Liver (tissue), 9 donors: ENCODE data around the gene KIF26B. TPM values are rescaled to one million over a fixed set of nuclear protein-coding genes. Genes with fewer than 3 reads are reported as not detected.

Experiments used
- DNase-seq: peaks from one replicate; pipeline ENCODE4 v3.0.0-alpha.2; 2017; ENCODE audit warnings: low spot score
- H3K27ac ChIP-seq, 2 donors: one replicate each; pipeline ENCODE4 v1.7.0; 2013; ENCODE audit warnings: inconsistent platforms in 2 of 2, low read length in 2 of 2, control low read depth in 1 of 2, low read depth in 1 of 2, mild to moderate bottlenecking in 1 of 2
- H3K27me3 ChIP-seq, 4 donors: one replicate each; pipeline versions ENCODE4 v1.6.1 to v1.7.0; 2013; ENCODE audit warnings: low read length in 3 of 4, inconsistent platforms in 1 of 4, mild to moderate bottlenecking in 1 of 4, moderate library complexity in 1 of 4; ENCODE audit not compliant: control insufficient read depth in 4 of 4, insufficient read depth in 4 of 4
- H3K36me3 ChIP-seq, 4 donors: one replicate each; pipeline versions ENCODE4 v1.6.1 to v1.7.0; 2013; ENCODE audit warnings: low read length in 3 of 4, mild to moderate bottlenecking in 3 of 4, low read depth in 1 of 4, moderate library complexity in 1 of 4; ENCODE audit not compliant: control insufficient read depth in 4 of 4, insufficient read depth in 3 of 4
- H3K4me1 ChIP-seq, 4 donors: one replicate each; pipeline versions ENCODE4 v1.6.1 to v1.7.0; 2013; ENCODE audit warnings: low read length in 3 of 4, mild to moderate bottlenecking in 3 of 4, moderate library complexity in 1 of 4; ENCODE audit not compliant: control insufficient read depth in 4 of 4, insufficient read depth in 4 of 4
- H3K4me3 ChIP-seq, 3 donors: one replicate each; pipeline versions ENCODE4 v1.6.1 to v1.7.0; 2013; ENCODE audit warnings: low read length in 3 of 3, control low read depth in 1 of 3, low read depth in 1 of 3, mild to moderate bottlenecking in 1 of 3
- H3K9ac ChIP-seq, 2 donors: one replicate each; pipeline ENCODE4 v1.7.0; 2013; ENCODE audit warnings: low read length in 2 of 2, mild to moderate bottlenecking in 2 of 2, moderate library complexity in 2 of 2, control low read depth in 1 of 2, low read depth in 1 of 2
- H3K9me3 ChIP-seq, 4 donors: one replicate each; pipeline versions ENCODE4 v1.6.1 to v1.7.0; 2013; ENCODE audit warnings: low read length in 3 of 4; ENCODE audit not compliant: control insufficient read depth in 4 of 4
- ATF3 ChIP-seq: IDR thresholded peaks from 2 replicates; pipeline ENCODE4 v1.6.1; 2016; ENCODE audit warnings: antibody characterized with exemption
- CTCF ChIP-seq: fragments of 150-350 bp; IDR thresholded peaks from 2 replicates; pipeline ENCODE4 v1.5.1; 2017; ENCODE audit warnings: improper control_type of control experiment, low read depth, low read length; ENCODE audit not compliant: missing input control
- EGR1 ChIP-seq, 2 donors: IDR thresholded peaks; 2 replicates each; pipeline ENCODE4 v1.6.1; 2016 to 2018; ENCODE audit warnings: antibody characterized with exemption in 2 of 2, low read depth in 2 of 2
- FOXA1 ChIP-seq: IDR thresholded peaks from 2 replicates; pipeline ENCODE4 v1.6.1; 2016; ENCODE audit warnings: antibody characterized with exemption
- FOXA2 ChIP-seq: IDR thresholded peaks from 2 replicates; pipeline ENCODE4 v1.6.1; 2016; ENCODE audit warnings: antibody characterized with exemption
- GABPA ChIP-seq, 2 donors: IDR thresholded peaks in 1 of 2; conservative IDR thresholded peaks in 1 of 2; 2 replicates each; pipeline ENCODE4 v1.6.1; 2016; ENCODE audit warnings: antibody characterized with exemption in 2 of 2, mild to moderate bottlenecking in 1 of 2, moderate library complexity in 1 of 2
- HNF4A ChIP-seq, 2 donors: conservative IDR thresholded peaks; 2 replicates each; pipeline ENCODE4 v1.6.1; 2016; ENCODE audit warnings: antibody characterized with exemption in 2 of 2, mild to moderate bottlenecking in 2 of 2
- HNF4G ChIP-seq: IDR thresholded peaks from 2 replicates; pipeline ENCODE4 v1.6.1; 2016; ENCODE audit warnings: antibody characterized with exemption
- JUND ChIP-seq, 2 donors: IDR thresholded peaks; 2 replicates each; pipeline ENCODE4 v1.6.1; 2016; ENCODE audit warnings: antibody characterized with exemption in 2 of 2
- NR2F2 ChIP-seq: IDR thresholded peaks from 2 replicates; pipeline ENCODE4 v1.6.1; 2016; ENCODE audit warnings: antibody characterized with exemption
- RAD21 ChIP-seq, 2 donors: IDR thresholded peaks; 2 replicates each; pipeline ENCODE4 v1.6.1; 2016; ENCODE audit warnings: antibody characterized with exemption in 2 of 2, mild to moderate bottlenecking in 2 of 2
- REST ChIP-seq: IDR thresholded peaks from 2 replicates; pipeline ENCODE4 v1.6.1; 2016; ENCODE audit warnings: antibody characterized with exemption, mild to moderate bottlenecking
- RXRA ChIP-seq, 2 donors: IDR thresholded peaks; 2 replicates each; pipeline ENCODE4 v1.6.1; 2017 to 2018; ENCODE audit warnings: antibody characterized with exemption in 2 of 2, mild to moderate bottlenecking in 1 of 2
- SP1 ChIP-seq: IDR thresholded peaks from 2 replicates; pipeline ENCODE4 v1.6.1; 2018; ENCODE audit warnings: antibody characterized with exemption, mild to moderate bottlenecking
- TAF1 ChIP-seq: conservative IDR thresholded peaks from 2 replicates; pipeline ENCODE4 v1.6.1; 2016; ENCODE audit warnings: antibody characterized with exemption, mild to moderate bottlenecking
- YY1 ChIP-seq: IDR thresholded peaks from 2 replicates; pipeline ENCODE4 v1.6.1; 2016; ENCODE audit warnings: antibody characterized with exemption, mild to moderate bottlenecking
- ZBTB33 ChIP-seq: IDR thresholded peaks from 2 replicates; pipeline ENCODE4 v1.6.1; 2016; ENCODE audit warnings: antibody characterized with exemption
- WGBS: extraction: QIAGEN DNeasy Blood & Tissue Kit; methylation state at CpG from one replicate; pipeline ENCODE4 v1.1.7; 2013; 5-methylcytosine and 5-hydroxymethylcytosine counted together
- polyA plus RNA-seq, 2 donors: library from polyadenylated mRNA; stranded (reverse) in 1 of 2; unstranded in 1 of 2; fragments of 200-250 nt in 1 of 2; fragments of >200 nt in 1 of 2; fragmentation: Nextera tagmentation in 1 of 2; extraction: Ambion mirVana in 1 of 2; gene quantifications; one replicate each; pipeline versions ENCODE4 v1.2.1 to v1.2.3, GENCODE V29; 2013 to 2015
- total RNA-seq, 2 donors: library from RNA; depleted of rRNA; stranded (reverse); fragments of >200 nt; gene quantifications; one replicate each; pipeline ENCODE4 v1.2.3, GENCODE V29; 2014
- TF ChIP-seq, protein P1 (sequence below): IDR thresholded peaks from 2 replicates; pipeline ENCODE4 v1.6.1; 2016; ENCODE audit warnings: antibody characterized with exemption
- donor health status: healthy.
- donor health status: healthy.
- donor health status: healthy.
- donor health status: healthy.
- donor health status: healthy.

Gene KIF26B
- total and polyA plus RNA-seq, 4 donors = 0.10 to 1.7 (median 0.34) TPM

DNA sequence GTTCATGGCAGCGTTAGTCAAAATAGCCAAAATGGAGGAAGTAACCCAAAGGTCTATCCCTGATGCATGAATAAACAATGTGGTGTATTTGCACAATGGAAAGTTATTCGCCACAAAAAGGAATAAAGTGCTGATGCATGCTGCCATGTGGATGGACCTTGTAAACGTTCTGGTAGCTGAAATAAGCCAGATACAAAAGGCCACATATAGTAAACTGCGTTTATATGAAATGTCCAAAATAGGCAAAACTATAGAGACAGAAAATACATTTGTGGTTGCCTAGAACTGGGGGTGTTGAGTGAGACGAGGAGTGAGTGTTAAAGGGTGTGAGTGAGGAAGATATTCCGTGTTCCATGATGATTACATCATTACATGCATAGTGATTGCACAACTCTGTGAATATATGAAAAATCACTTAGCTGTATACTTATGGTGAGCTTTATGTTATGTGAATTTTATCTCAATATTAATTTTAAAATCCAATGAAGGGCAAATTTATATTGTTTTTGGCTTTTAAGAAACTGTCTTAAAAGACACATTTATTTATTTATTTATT is 321.3 kb downstream of the KIF26B start:
- Histone ChIP-seq H3K27ac (no peak overlapping the region), H3K4me1 (no peaks in the 10 kb centered on the region), H3K9me3 (no peaks in the 10 kb centered on the region), H3K36me3 (no peaks in the 10 kb centered on the region), H3K4me3 (no peak overlapping the region), H3K27me3 (no peaks in the 10 kb centered on the region), H3K9ac (no peak overlapping the region)
- WGBS = 75% methylated on average over 6 of the region's 6 CpGs
- no peak for DNase-seq
- TF ChIP-seq FOXA2 (no peak), CTCF (no peak), FOXA1 (no peak), JUND (IDR thresholded peaks at IDR 0.05) (no peak), GABPA (IDR thresholded peaks at IDR 0.05 in 1 of 2, conservative IDR thresholded peaks at IDR 0.05 in 1 of 2) (no peak), RAD21 (IDR thresholded peaks at IDR 0.05) (no peak), NR2F2 (no peak), SP1 (no peak), RXRA (IDR thresholded peaks at IDR 0.05) (no peak), ZBTB33 (no peak), ATF3 (no peak), EGR1 (IDR thresholded peaks at IDR 0.05; ENCODE audit: low read depth in 2 of 2) (no peak), REST (no peak), TAF1 (no peak), HNF4G (no peak), YY1 (no peak), HNF4A (conservative IDR thresholded peaks at IDR 0.05) (no peak)
- TF ChIP-seq, protein P1, sequence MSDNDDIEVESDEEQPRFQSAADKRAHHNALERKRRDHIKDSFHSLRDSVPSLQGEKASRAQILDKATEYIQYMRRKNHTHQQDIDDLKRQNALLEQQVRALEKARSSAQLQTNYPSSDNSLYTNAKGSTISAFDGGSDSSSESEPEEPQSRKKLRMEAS = no peak
